ENCODE data around the gene YARS1.

YARS1 gene

DNA sequence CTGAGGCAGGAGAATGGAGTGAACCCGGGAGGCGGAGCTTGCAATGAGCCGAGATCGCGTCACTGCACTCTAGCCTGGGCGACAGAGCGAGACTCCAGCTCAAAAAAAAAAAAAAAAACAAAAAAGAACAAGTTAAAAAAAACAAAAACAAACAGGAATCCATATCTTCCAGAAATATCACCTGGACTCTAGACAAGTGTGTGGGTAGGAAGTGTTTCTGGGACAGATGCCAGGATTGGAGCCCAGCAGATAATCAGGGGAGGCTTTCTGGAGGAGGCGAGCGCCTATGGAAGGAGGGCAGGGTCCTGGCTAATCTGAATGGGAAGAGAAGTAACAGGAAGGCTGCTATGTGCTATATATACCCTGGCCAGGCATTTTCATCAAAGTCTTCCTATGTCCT lies 71.0 kb downstream of the YARS1 start:
- Histone ChIP-seq H3K9ac (ENCODE audit: low read depth in 1 of 2, low read length in 2 of 2) (no peak overlapping the region), H3K4me1 (ENCODE audit: control insufficient read depth in 2 of 2, insufficient read depth in 2 of 2, low read length in 2 of 2) (peaks cover 17 to 18% of the 10 kb centered on the region in 2 donors)

DNA sequence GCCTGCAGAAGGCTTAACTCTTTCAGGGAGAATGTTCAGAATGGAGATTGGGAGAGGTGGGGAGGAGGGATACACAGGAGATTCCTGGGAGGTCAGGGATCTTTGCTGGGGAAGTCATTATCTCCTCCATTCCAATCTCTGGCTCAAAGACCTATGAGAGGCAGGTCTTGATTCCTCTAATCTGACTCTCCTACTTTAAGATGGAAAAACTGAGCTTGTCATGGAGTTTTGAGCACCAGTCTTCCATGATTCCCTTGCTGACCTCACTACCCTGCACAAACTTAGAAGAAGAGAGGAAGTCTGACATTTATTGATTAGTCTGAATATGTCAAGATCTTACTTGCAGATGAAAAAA lies 73.1 kb downstream of the YARS1 start:
- peaks cover 9 to 21% of the 10 kb centered on the region in 2 donors for H3K36me3 ChIP-seq (ENCODE audit: control insufficient read depth in 2 of 2, insufficient read depth in 2 of 2, low read length in 2 of 2)
- peaks cover 24 to 27% of the 10 kb centered on the region in 2 donors for H3K4me1 ChIP-seq (ENCODE audit: control insufficient read depth in 2 of 2, insufficient read depth in 2 of 2, low read length in 2 of 2)
- H3K9ac ChIP-seq (ENCODE audit: low read depth in 1 of 2, low read length in 2 of 2) = peak overlapping the region; percentile 68 to 100
- no peaks in the 10 kb centered on the region for H3K27me3 ChIP-seq (ENCODE audit: control insufficient read depth in 2 of 2, insufficient read depth in 2 of 2, low read length in 2 of 2)
- peak overlapping the region; percentile 97 to 100 for H3K27ac ChIP-seq (ENCODE audit: low read depth in 2 of 2, low read length in 2 of 2)
- H3K4me3 ChIP-seq (ENCODE audit: low read length in 2 of 2) = peak overlapping the region; percentile 87 to 90
- no peaks in the 10 kb centered on the region for H3K9me3 ChIP-seq (ENCODE audit: control insufficient read depth in 2 of 2, low read length in 2 of 2)

More for the DNA sequence above, 71.0 kb downstream of the YARS1 start:
- Histone ChIP-seq H3K36me3 (ENCODE audit: control insufficient read depth in 2 of 2, insufficient read depth in 2 of 2, low read length in 2 of 2) (peaks cover 17 to 33% of the 10 kb centered on the region in 2 donors), H3K9me3 (ENCODE audit: control insufficient read depth in 2 of 2, low read length in 2 of 2) (no peaks in the 10 kb centered on the region), H3K27me3 (ENCODE audit: control insufficient read depth in 2 of 2, insufficient read depth in 2 of 2, low read length in 2 of 2) (no peaks in the 10 kb centered on the region), H3K4me3 (ENCODE audit: low read length in 2 of 2) (no peak overlapping the region), H3K27ac (ENCODE audit: low read depth in 2 of 2, low read length in 2 of 2) (no peak overlapping the region)

DNA sequence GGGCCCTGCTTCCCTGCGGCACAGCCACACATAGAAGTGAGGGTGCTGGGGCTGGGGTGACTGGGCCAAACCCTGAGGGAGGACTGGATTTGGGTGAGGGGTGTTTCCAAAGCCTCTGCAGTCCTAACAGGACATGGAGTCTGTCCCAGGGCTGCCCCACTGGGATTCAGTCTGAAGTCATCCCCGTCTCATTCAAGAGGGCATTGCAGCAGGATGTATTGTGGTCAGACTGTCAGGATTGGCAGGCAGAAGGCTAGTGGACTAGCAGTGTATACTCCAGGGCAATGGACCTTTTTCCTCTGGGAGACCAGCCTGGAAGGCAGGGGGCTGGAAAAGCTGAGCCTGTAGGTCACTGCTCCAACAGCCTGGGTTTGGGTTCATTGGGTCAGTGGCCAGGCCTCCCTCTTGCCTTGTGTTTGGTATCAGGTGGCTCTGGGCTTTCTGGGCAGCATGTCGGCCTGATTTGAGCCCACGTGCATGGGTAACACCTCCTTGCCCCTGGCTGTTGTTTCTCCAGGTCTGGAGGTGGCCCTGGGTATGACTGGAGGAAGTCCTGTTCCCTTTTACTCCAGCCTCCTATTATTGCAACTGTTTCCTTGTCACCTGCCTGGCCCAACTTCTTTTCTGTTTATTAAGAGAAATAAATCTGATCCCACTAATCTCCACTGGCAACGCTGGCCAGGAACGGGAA lies 73.6 kb downstream of the YARS1 start:
- H3K4me3 ChIP-seq (ENCODE audit: low read length in 2 of 2) = peak overlapping the region; percentile 87 to 90

DNA sequence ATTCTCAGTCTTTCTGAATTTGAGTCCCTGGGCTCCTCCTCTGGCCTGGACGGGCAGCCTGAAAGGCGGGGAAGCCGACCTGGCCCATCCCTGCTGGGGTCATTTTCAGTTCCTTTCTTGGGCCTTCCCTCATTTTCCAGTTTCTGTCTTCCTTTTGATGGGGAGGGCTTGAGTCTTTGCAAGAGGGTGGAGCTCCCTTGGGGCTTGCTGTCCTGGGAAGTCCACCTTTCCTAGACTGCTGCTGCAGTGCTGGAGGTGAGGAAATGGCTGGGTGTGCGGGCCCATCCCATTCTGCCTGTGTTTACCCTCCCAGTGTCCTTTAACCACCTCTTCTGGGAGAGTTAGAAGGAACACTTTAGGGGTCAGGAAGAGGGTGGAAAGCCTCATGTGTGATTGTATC lies 74.2 kb downstream of the YARS1 start:
- peaks cover 9 to 16% of the 10 kb centered on the region in 2 donors for H3K36me3 ChIP-seq (ENCODE audit: control insufficient read depth in 2 of 2, insufficient read depth in 2 of 2, low read length in 2 of 2)
- peaks cover 25 to 28% of the 10 kb centered on the region in 2 donors for H3K4me1 ChIP-seq (ENCODE audit: control insufficient read depth in 2 of 2, insufficient read depth in 2 of 2, low read length in 2 of 2)
- H3K4me3 ChIP-seq (ENCODE audit: low read length in 2 of 2) = peak overlapping the region; percentile 87 to 90
- no peaks in the 10 kb centered on the region for H3K27me3 ChIP-seq (ENCODE audit: control insufficient read depth in 2 of 2, insufficient read depth in 2 of 2, low read length in 2 of 2)
- H3K27ac ChIP-seq (ENCODE audit: low read depth in 2 of 2, low read length in 2 of 2) = peak overlapping the region; percentile 97 to 100
- H3K9ac ChIP-seq (ENCODE audit: low read depth in 1 of 2, low read length in 2 of 2) = peak overlapping the region; percentile 93 to 100
- H3K9me3 ChIP-seq (ENCODE audit: control insufficient read depth in 2 of 2, low read length in 2 of 2) = no peaks in the 10 kb centered on the region

More for the DNA sequence above, 73.6 kb downstream of the YARS1 start:
- H3K9me3 ChIP-seq (ENCODE audit: control insufficient read depth in 2 of 2, low read length in 2 of 2) = no peaks in the 10 kb centered on the region
- H3K27me3 ChIP-seq (ENCODE audit: control insufficient read depth in 2 of 2, insufficient read depth in 2 of 2, low read length in 2 of 2) = no peaks in the 10 kb centered on the region
- H3K36me3 ChIP-seq (ENCODE audit: control insufficient read depth in 2 of 2, insufficient read depth in 2 of 2, low read length in 2 of 2) = peaks cover 9 to 19% of the 10 kb centered on the region in 2 donors
- peaks cover 24 to 27% of the 10 kb centered on the region in 2 donors for H3K4me1 ChIP-seq (ENCODE audit: control insufficient read depth in 2 of 2, insufficient read depth in 2 of 2, low read length in 2 of 2)
- peak overlapping the region; percentile 68 to 100 for H3K9ac ChIP-seq (ENCODE audit: low read depth in 1 of 2, low read length in 2 of 2)
- peak overlapping the region; percentile 97 to 100 for H3K27ac ChIP-seq (ENCODE audit: low read depth in 2 of 2, low read length in 2 of 2)

DNA sequence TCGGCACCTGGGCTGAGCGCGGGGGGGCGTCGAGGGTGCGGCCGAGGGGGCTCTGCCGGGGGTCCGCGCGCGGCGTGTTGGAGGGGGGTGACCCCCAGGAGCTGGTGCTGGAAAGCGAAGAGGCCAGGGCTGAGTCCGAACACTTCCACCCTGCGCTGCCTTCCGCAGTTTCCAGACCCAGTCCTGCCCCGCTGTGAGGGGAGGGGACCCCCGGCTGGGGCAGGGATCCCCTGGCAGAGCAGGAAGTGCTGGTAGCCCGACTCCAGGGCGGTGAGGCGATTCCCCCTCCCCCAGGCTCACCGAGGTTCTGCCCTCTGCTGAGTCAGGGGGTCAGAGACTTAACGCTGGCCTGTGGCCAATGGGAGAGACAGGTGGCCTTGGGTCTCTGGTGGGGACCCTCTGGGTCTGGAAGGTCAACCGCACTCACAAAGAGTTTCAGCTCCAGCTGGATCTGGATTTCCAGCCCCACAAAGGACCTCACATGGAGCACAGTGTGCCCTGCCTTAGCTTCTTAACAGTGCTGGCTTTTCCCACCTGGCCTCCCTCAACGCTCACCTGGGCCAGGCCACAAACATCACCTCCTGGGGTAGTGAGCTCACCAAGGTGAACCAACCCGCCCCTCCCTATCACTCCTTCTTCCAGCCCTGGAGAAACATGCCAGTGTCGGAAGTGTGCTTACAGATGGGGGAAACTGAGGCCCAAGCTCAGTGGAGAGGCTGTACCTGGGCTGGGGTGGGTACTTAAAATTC lies 74.8 kb downstream of the YARS1 start:
- no peaks in the 10 kb centered on the region for H3K27me3 ChIP-seq (ENCODE audit: control insufficient read depth in 2 of 2, insufficient read depth in 2 of 2, low read length in 2 of 2)
- H3K4me1 ChIP-seq (ENCODE audit: control insufficient read depth in 2 of 2, insufficient read depth in 2 of 2, low read length in 2 of 2) = peaks cover 31 to 34% of the 10 kb centered on the region in 2 donors
- H3K9me3 ChIP-seq (ENCODE audit: control insufficient read depth in 2 of 2, low read length in 2 of 2) = no peaks in the 10 kb centered on the region
- H3K36me3 ChIP-seq (ENCODE audit: control insufficient read depth in 2 of 2, insufficient read depth in 2 of 2, low read length in 2 of 2) = peaks cover 9 to 16% of the 10 kb centered on the region in 2 donors
- H3K9ac ChIP-seq (ENCODE audit: low read depth in 1 of 2, low read length in 2 of 2) = peak overlapping the region; percentile 93 to 100
- peak overlapping the region; percentile 97 to 100 for H3K27ac ChIP-seq (ENCODE audit: low read depth in 2 of 2, low read length in 2 of 2)
- H3K4me3 ChIP-seq (ENCODE audit: low read length in 2 of 2) = peak overlapping the region; percentile 87 to 90

DNA sequence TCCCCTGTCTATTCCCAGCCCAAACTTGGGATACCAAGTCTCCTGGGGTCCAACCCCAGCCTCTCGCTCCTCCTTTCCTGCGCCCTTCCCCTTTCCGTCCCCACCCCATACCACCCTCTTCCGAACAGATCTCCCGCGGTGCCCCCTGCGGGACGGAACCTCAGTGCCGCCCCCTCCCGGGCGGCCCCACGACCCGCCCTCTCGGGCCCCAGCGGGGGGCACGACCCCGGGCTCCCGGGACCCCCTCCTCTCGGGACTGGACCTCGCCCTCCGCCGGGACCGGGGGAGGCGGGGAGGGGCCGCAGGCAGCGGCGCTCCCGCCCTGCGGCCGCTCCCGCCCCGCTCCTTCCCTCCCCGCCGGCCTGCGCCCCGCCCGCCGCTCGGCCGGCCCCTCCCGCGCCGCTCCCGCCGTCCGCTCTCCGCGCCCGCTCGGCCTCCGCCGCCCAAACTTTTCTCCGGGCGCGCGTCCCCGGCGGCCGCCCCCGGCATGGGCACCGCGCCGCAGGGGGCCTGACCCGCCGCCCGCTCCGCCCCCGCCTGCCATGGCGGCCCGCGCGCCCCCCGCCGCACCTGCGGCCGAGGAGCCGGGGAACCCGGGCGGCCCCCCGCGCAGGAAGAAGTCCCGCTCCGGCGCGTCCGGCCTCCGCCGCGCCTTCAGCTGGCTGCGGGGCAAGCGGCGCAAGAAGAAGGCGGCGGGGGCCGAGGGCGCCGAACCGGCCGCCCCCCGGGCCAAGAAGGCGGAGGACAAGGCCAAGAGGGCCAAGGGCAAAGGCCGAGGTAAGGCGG lies 75.6 kb downstream of the YARS1 start:
- Histone ChIP-seq H3K36me3 (ENCODE audit: control insufficient read depth in 2 of 2, insufficient read depth in 2 of 2, low read length in 2 of 2) (peaks cover 5 to 13% of the 10 kb centered on the region in 2 donors), H3K4me3 (ENCODE audit: low read length in 2 of 2) (peak overlapping the region; percentile 87 to 90), H3K4me1 (ENCODE audit: control insufficient read depth in 2 of 2, insufficient read depth in 2 of 2, low read length in 2 of 2) (peaks cover 38 to 42% of the 10 kb centered on the region in 2 donors), H3K9ac (ENCODE audit: low read depth in 1 of 2, low read length in 2 of 2) (peak overlapping the region; percentile 93 to 100), H3K9me3 (ENCODE audit: control insufficient read depth in 2 of 2, low read length in 2 of 2) (no peaks in the 10 kb centered on the region), H3K27me3 (ENCODE audit: control insufficient read depth in 2 of 2, insufficient read depth in 2 of 2, low read length in 2 of 2) (no peaks in the 10 kb centered on the region), H3K27ac (ENCODE audit: low read depth in 2 of 2, low read length in 2 of 2) (peak overlapping the region; percentile 97 to 100)

DNA sequence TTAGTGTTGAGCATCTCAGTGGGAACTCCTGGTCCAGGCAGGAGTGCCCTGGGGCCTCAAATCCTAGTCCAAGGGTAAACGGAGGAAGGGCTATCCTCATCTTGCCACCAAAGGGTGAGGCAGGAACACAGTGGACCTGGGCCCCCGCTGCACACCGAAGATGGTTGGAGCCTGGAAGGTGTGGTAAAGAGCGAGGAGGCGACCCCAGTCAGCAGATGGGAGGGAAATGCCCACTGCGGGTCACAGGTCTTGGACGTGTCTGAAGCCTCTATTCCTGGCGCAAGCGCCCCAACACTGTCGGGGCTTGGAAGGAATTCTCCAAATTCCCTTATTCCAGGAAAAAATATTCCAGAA lies 76.1 kb downstream of the YARS1 start:
- Histone ChIP-seq H3K4me3 (ENCODE audit: low read length in 2 of 2) (peak overlapping the region; percentile 73 to 90), H3K9ac (ENCODE audit: low read depth in 1 of 2, low read length in 2 of 2) (peak overlapping the region; percentile 65 to 81), H3K9me3 (ENCODE audit: control insufficient read depth in 2 of 2, low read length in 2 of 2) (no peaks in the 10 kb centered on the region), H3K27ac (ENCODE audit: low read depth in 2 of 2, low read length in 2 of 2) (peak overlapping the region; percentile 86 to 87), H3K36me3 (ENCODE audit: control insufficient read depth in 2 of 2, insufficient read depth in 2 of 2, low read length in 2 of 2) (peaks cover 0 to 10% of the 10 kb centered on the region in 2 donors), H3K4me1 (ENCODE audit: control insufficient read depth in 2 of 2, insufficient read depth in 2 of 2, low read length in 2 of 2) (peaks cover 41 to 44% of the 10 kb centered on the region in 2 donors), H3K27me3 (ENCODE audit: control insufficient read depth in 2 of 2, insufficient read depth in 2 of 2, low read length in 2 of 2) (no peaks in the 10 kb centered on the region)

DNA sequence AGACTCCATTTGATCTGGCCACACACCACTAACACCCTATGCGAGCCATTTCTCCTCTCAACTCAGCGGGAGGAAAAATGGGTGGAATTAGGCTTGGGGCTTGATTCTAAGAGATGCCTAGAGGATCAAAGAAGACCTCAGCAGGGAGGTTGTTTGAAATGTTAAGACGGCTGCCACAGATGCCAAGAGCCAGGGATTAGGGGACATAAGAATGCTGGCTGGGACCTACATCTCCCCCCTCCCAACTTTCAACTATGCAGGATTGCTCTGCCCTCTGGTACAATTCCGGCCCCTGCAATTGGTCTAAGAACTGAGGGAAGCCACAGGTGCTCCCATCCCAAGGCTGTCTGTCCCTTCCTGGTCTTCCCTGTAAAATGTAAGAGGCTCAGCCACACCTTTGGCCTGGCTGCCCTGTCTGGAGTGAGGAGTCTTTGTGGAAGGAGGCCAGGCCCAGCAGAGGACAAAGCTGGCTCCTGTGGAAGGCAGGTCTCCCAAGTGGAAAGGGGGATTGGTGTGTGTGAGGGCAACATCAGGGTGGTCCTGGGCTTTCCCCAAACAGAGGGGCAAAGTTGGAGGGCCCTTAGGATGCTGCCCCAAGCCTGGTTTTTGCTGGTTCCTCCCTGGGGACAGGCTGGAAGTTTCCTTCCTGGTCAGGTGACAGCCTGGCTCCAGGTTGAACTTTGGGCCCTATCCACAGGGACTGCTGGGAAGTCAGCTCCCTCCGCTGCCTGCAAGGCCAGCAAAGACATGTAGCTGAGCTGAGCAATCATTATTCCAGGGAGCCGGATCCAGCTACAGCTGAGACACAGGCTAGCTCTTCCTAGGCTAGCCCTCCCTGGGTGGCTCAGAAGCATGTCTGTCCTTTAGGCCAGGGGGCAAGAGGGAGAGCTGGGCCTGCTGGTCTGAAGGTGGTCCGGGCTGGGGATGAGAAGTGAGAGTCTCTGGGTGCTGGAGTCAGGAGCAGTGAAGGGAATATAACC lies 80.1 kb downstream of the YARS1 start:
- H3K27me3 ChIP-seq (ENCODE audit: control insufficient read depth in 2 of 2, insufficient read depth in 2 of 2, low read length in 2 of 2) = no peaks in the 10 kb centered on the region
- no peaks in the 10 kb centered on the region for H3K36me3 ChIP-seq (ENCODE audit: control insufficient read depth in 2 of 2, insufficient read depth in 2 of 2, low read length in 2 of 2)
- H3K9ac ChIP-seq (ENCODE audit: low read depth in 1 of 2, low read length in 2 of 2) = peak overlapping the region; percentile 61 to 63
- peaks cover 28 to 29% of the 10 kb centered on the region in 2 donors for H3K4me1 ChIP-seq (ENCODE audit: control insufficient read depth in 2 of 2, insufficient read depth in 2 of 2, low read length in 2 of 2)
- peak overlapping the region; percentile 90 to 92 for H3K27ac ChIP-seq (ENCODE audit: low read depth in 2 of 2, low read length in 2 of 2)
- H3K4me3 ChIP-seq (ENCODE audit: low read length in 2 of 2) = peak overlapping the region; percentile 50 to 53
- H3K9me3 ChIP-seq (ENCODE audit: control insufficient read depth in 2 of 2, low read length in 2 of 2) = no peaks in the 10 kb centered on the region

DNA sequence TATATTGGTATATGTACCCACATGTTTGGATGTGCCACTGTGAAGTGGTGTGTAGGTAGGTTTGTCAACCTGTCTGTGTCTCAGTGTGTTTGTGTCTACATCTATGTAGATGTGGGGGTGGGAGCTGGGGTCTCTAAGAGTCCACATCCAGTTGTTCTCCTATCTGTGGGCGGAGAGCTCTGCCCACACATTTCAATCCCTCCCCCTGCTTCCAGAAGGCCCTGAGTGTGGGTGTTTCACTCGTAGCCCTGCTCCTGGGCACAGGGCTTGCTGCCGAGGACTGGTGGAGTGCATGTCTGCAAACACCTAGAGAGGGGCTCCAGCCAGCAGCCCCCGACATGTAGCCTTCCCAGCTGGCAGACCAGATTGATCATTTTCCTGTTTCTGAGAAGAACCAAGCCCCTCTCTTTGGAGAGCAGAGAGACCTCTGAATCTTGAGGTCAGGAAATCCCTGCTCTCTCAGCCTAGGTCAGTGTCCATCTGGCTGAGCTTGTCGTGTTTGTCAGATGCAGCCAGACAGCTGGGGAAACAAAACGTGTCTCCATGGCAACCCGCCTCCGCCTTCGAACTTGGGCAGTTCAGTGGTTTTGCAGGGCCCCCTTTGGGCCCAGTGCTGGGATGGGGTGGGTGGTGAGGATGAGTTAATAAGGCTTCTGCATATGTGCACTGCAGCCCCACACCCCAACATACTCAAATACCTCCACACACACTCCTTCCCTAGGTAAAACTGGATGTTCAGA lies 83.4 kb downstream of the YARS1 start:
- H3K4me1 ChIP-seq (ENCODE audit: control insufficient read depth in 2 of 2, insufficient read depth in 2 of 2, low read length in 2 of 2) = peaks cover 17 to 22% of the 10 kb centered on the region in 2 donors
- no peak overlapping the region for H3K9ac ChIP-seq (ENCODE audit: low read depth in 1 of 2, low read length in 2 of 2)
- no peak overlapping the region for H3K27ac ChIP-seq (ENCODE audit: low read depth in 2 of 2, low read length in 2 of 2)
- no peaks in the 10 kb centered on the region for H3K27me3 ChIP-seq (ENCODE audit: control insufficient read depth in 2 of 2, insufficient read depth in 2 of 2, low read length in 2 of 2)
- no peaks in the 10 kb centered on the region for H3K36me3 ChIP-seq (ENCODE audit: control insufficient read depth in 2 of 2, insufficient read depth in 2 of 2, low read length in 2 of 2)
- H3K9me3 ChIP-seq (ENCODE audit: control insufficient read depth in 2 of 2, low read length in 2 of 2) = no peaks in the 10 kb centered on the region
- H3K4me3 ChIP-seq (ENCODE audit: low read length in 2 of 2) = no peak overlapping the region
